ENCODE data around the gene PNRC1.

DNA sequence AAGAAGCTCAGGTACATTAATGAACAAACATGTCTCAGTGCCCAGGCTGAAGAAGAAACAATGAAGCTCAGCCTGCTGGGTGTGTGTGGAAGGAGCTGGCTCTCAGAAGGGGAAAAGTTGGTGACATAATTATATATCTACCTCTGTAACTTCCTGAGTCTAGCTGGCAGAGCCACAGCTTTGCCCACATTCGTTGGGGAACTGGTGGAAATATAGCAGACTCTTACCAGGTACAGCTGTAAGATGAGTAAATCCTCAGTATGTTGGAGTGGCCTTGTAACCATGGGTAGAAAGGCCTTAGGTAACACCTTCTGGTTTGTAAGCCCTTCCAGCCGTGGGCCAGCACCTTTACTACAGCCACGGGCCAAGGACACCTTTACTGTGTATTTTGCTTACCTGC is 29.9 kb upstream of the PNRC1 start:
- TF ChIP-seq, protein P1, sequence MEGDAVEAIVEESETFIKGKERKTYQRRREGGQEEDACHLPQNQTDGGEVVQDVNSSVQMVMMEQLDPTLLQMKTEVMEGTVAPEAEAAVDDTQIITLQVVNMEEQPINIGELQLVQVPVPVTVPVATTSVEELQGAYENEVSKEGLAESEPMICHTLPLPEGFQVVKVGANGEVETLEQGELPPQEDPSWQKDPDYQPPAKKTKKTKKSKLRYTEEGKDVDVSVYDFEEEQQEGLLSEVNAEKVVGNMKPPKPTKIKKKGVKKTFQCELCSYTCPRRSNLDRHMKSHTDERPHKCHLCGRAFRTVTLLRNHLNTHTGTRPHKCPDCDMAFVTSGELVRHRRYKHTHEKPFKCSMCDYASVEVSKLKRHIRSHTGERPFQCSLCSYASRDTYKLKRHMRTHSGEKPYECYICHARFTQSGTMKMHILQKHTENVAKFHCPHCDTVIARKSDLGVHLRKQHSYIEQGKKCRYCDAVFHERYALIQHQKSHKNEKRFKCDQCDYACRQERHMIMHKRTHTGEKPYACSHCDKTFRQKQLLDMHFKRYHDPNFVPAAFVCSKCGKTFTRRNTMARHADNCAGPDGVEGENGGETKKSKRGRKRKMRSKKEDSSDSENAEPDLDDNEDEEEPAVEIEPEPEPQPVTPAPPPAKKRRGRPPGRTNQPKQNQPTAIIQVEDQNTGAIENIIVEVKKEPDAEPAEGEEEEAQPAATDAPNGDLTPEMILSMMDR (IDR thresholded peaks at IDR 0.05; ENCODE audit: insufficient read depth, low read depth, low read length): no peak
- TF ChIP-seq EZH2 (IDR thresholded peaks at IDR 0.05; ENCODE audit: insufficient read depth, low read length): no peak

All from astrocyte (in vitro differentiated cells and primary cell).